ENCODE data around the gene CAP1. TPM values are rescaled to one million over a fixed set of nuclear protein-coding genes. Genes with fewer than 3 reads are reported as not detected.
A peak's percentile ranks its signal among the peaks of the same experiment; 100 is the strongest.

Gene CAP1
- total and polyA plus RNA-seq, 9 of the 15 experiments (the other 6 are each of a cell fraction or from before 2014, with no cell fraction given), result 230 to 658 (median 281) TPM

DNA sequence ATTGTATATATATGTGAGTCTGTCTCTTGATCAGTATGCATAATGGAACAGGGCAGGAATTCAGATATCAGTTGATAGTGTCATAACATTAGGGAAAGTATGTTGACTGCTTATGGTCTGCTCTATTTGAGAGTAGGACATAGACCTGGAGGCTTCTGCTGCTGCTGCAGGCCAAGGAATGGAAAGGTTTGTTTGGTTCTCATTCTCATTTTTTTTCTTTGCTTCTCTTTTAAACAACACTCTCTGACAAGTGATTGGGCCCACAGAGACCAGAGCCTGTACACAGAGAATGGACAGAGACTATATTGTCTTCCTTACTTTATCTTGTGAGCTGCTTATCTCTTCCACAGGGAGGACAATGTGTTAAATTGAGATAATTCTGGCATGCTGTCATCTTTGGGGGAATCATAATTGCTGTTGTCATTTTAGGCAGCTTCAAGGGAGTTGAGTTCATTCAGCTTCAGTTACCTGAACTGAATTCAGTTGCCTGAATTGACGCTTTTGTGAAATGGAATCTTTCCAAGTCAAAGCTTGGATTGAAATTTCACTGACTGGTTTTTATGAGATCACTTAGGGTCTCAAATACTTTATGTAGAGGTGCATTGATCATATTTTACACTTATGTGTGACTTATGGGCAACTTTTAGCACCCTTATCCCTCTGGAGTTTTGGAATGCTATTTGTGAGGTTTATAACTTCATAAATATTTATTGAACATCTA lies 16.9 kb downstream of the CAP1 start (continued):
- TF ChIP-seq, protein P1, sequence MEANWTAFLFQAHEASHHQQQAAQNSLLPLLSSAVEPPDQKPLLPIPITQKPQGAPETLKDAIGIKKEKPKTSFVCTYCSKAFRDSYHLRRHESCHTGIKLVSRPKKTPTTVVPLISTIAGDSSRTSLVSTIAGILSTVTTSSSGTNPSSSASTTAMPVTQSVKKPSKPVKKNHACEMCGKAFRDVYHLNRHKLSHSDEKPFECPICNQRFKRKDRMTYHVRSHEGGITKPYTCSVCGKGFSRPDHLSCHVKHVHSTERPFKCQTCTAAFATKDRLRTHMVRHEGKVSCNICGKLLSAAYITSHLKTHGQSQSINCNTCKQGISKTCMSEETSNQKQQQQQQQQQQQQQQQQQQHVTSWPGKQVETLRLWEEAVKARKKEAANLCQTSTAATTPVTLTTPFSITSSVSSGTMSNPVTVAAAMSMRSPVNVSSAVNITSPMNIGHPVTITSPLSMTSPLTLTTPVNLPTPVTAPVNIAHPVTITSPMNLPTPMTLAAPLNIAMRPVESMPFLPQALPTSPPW (CRISPR knock-in tag; IDR thresholded peaks at IDR 0.05), result peak; percentile 73
- no peak for TF ChIP-seq SREBF1 (IDR thresholded peaks at IDR 0.05; ENCODE audit: borderline replicate concordance, low read depth, low read length)
- peak; percentile 98 for TF ChIP-seq GATA2 (CRISPR knock-in tag; IDR thresholded peaks at IDR 0.05)
- TF ChIP-seq CBX3 (IDR thresholded peaks at IDR 0.05; ENCODE audit: borderline replicate concordance in 1 of 2, low read length in 2 of 2), result peak in 1 of 2 experiments; percentile 69; a peak in 1 of 3 replicates
- no peak for TF ChIP-seq HMG20B (CRISPR knock-in tag; IDR thresholded peaks at IDR 0.05)
- peak; percentile 96 for TF ChIP-seq LEF1 (IDR thresholded peaks at IDR 0.05)
- 0 out of 2 replicates have a peak, but pooled peaks have one; percentile 16 for TF ChIP-seq KAT8 (IDR thresholded peaks at IDR 0.05; ENCODE audit: low read depth)
- TF ChIP-seq CXXC5 (CRISPR knock-in tag; IDR thresholded peaks at IDR 0.05), result peak; percentile 83
- TF ChIP-seq RBM25 (IDR thresholded peaks at IDR 0.05; ENCODE audit: low read depth, low read length, severe bottlenecking), result no peak
- no peak; the same call in 1 of the 2 replicates for TF ChIP-seq SUPT5H (IDR thresholded peaks at IDR 0.05)
- peak; percentile 91 for TF ChIP-seq FOSL1 (tag; conservative IDR thresholded peaks at IDR 0.05)
- TF ChIP-seq DPF2 (IDR thresholded peaks at IDR 0.05), result peak; percentile 100
- TF ChIP-seq ZNF23 (CRISPR knock-in tag; IDR thresholded peaks at IDR 0.05), result peak; percentile 40; the same call in 1 of the 2 replicates
- TF ChIP-seq YY1 (IDR thresholded peaks at IDR 0.05; ENCODE audit: borderline replicate concordance in 1 of 3, control insufficient read depth in 1 of 3, extremely low read depth in 1 of 3, insufficient read depth in 3 of 3, insufficient read length in 1 of 3, insufficient replicate concordance in 2 of 3, low read depth in 1 of 3, low read length in 2 of 3), result no peak
- no peak for TF ChIP-seq SIN3A (IDR thresholded peaks at IDR 0.05; ENCODE audit: borderline replicate concordance in 2 of 2, control insufficient read depth in 1 of 2, low read depth in 2 of 2, low read length in 2 of 2)
- no peak for TF ChIP-seq SPI1 (IDR thresholded peaks at IDR 0.05; ENCODE audit: borderline replicate concordance, low read depth, low read length)
- TF ChIP-seq ATF1 (CRISPR knock-in tag; IDR thresholded peaks at IDR 0.05), result no peak
- TF ChIP-seq ATF1 (tag; IDR thresholded peaks at IDR 0.05), result peak; percentile 65
- TF ChIP-seq GATAD2B (IDR thresholded peaks at IDR 0.05; ENCODE audit: borderline replicate concordance), result peak; percentile 98
- TF ChIP-seq, protein P2, sequence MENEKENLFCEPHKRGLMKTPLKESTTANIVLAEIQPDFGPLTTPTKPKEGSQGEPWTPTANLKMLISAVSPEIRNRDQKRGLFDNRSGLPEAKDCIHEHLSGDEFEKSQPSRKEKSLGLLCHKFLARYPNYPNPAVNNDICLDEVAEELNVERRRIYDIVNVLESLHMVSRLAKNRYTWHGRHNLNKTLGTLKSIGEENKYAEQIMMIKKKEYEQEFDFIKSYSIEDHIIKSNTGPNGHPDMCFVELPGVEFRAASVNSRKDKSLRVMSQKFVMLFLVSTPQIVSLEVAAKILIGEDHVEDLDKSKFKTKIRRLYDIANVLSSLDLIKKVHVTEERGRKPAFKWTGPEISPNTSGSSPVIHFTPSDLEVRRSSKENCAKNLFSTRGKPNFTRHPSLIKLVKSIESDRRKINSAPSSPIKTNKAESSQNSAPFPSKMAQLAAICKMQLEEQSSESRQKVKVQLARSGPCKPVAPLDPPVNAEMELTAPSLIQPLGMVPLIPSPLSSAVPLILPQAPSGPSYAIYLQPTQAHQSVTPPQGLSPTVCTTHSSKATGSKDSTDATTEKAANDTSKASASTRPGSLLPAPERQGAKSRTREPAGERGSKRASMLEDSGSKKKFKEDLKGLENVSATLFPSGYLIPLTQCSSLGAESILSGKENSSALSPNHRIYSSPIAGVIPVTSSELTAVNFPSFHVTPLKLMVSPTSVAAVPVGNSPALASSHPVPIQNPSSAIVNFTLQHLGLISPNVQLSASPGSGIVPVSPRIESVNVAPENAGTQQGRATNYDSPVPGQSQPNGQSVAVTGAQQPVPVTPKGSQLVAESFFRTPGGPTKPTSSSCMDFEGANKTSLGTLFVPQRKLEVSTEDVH (IDR thresholded peaks at IDR 0.05; ENCODE audit: low read depth, partially characterized antibody), result peak; percentile 77
- peak; percentile 59 to 83 for TF ChIP-seq NCOA2 (IDR thresholded peaks at IDR 0.05; ENCODE audit: partially characterized antibody in 2 of 2)
- no peak for TF ChIP-seq ZFP1 (CRISPR knock-in tag; IDR thresholded peaks at IDR 0.05)
- TF ChIP-seq ATF7 (IDR thresholded peaks at IDR 0.05), result peak; percentile 96
- peak; percentile 98 for TF ChIP-seq MTA2 (IDR thresholded peaks at IDR 0.05; ENCODE audit: low read depth)
- no peak for TF ChIP-seq ZNF3 (CRISPR knock-in tag; IDR thresholded peaks at IDR 0.05)
- no peak for TF ChIP-seq FUS (optimal IDR thresholded peaks at IDR 0.05; ENCODE audit: low read depth, low read length)
